CD4-positive, alpha-beta T cell treated with Interleukin-10 for 1 hour (primary cell): ENCODE measurements around the gene FUT7.

Source experiments
- DNase-seq: peaks from one replicate; pipeline ENCODE4 v3.0.0-alpha.2; 2020

FUT7 gene

GRCh38 chr9:137016436-137016835, 15.5 kb downstream of the FUT7 start:
- DNase-seq, result no peak

- DNase-seq, result no peak
Measured at GRCh38 chr9:137015976-137016375, 15.9 kb downstream of the FUT7 start.

GRCh38 chr9:137015540-137015930, 16.4 kb downstream of the FUT7 start:
- DNase-seq, result no peak

GRCh38 chr9:137014776-137015539, 16.9 kb downstream of the FUT7 start:
- no peak for DNase-seq

GRCh38 chr9:137014166-137014565, 17.7 kb downstream of the FUT7 start:
- no peak for DNase-seq

GRCh38 chr9:137013571-137013940, 18.3 kb downstream of the FUT7 start:
- no peak for DNase-seq

- no peak for DNase-seq
Measured at GRCh38 chr9:137012694-137013570, 19.0 kb downstream of the FUT7 start.

- no peak for DNase-seq
Measured at GRCh38 chr9:137011907-137012675, 19.8 kb downstream of the FUT7 start.

- DNase-seq, result no peak
Measured at GRCh38 chr9:137011156-137011555, 20.7 kb downstream of the FUT7 start.

GRCh38 chr9:137009938-137010732, 21.8 kb downstream of the FUT7 start:
- no peak for DNase-seq

GRCh38 chr9:137009217-137009616, 22.7 kb downstream of the FUT7 start:
- no peak for DNase-seq

- DNase-seq, result no peak
Measured at GRCh38 chr9:137008312-137008711, 23.6 kb downstream of the FUT7 start.

- DNase-seq, result no peak
Measured at GRCh38 chr9:137007816-137008270, 24.0 kb downstream of the FUT7 start.

GRCh38 chr9:137007108-137007815, 24.6 kb downstream of the FUT7 start:
- DNase-seq, result no peak

- no peak for DNase-seq
Measured at GRCh38 chr9:137006116-137007003, 25.5 kb downstream of the FUT7 start.

GRCh38 chr9:137004285-137004684, 27.6 kb downstream of the FUT7 start:
- peak; percentile 37 for DNase-seq

- no peak for DNase-seq
Measured at GRCh38 chr9:137002646-137003041, 29.2 kb downstream of the FUT7 start.

- DNase-seq, result no peak
Measured at GRCh38 chr9:137001857-137002645, 29.8 kb downstream of the FUT7 start.

- peak; percentile 44 for DNase-seq
Measured at GRCh38 chr9:137000177-137000930, 31.5 kb downstream of the FUT7 start.
